PFSK-1 (cell line): ENCODE data around the gene PLOD2.

Experiments used
- POLR2AphosphoS5 ChIP-seq: IDR thresholded peaks from 2 replicates; pipeline ENCODE4 v1.6.1; 2012; ENCODE audit warnings: low read depth, mild to moderate bottlenecking, control low read depth, low read length, moderate library complexity
- SIN3A ChIP-seq: IDR thresholded peaks from 2 replicates; pipeline ENCODE4 v1.6.1; 2012; ENCODE audit warnings: mild to moderate bottlenecking, low read length, moderate library complexity, borderline replicate concordance; ENCODE audit not compliant: insufficient read depth
- TAF1 ChIP-seq: IDR thresholded peaks from 2 replicates; pipeline ENCODE4 v1.6.1; 2012; ENCODE audit warnings: low read length, control low read depth, borderline replicate concordance; ENCODE audit not compliant: insufficient read depth
- TF ChIP-seq, protein P1 (sequence below), 2 experiments: IDR thresholded peaks; 2 replicates each; pipeline versions ENCODE4 v1.6.1 to v1.8.0; 2011 to 2012; ENCODE audit warnings: low read depth in 2 of 2, low read length in 2 of 2, control low read depth in 1 of 2, inconsistent platforms in 1 of 2, mild to moderate bottlenecking in 1 of 2, moderate library complexity in 1 of 2; ENCODE audit not compliant: insufficient read depth in 1 of 2

DNA sequence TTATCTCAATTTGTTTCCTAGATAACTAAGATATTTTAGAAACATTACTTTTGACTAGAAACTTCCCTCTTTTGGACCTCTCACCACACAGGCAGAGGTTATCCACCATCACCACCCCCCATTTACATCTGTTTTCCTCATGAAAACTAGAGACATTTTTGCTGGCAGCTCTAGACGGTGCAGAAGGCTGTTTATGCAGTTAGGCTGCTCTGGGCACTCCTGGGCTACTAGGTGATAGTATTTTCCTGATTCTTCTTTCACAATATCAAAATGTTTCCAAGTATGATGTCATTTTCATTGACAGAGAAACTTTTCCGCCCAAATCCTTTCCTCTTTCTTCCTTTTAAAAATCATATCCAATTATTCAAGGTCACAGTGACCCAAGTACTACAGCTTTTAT is 67.1 kb downstream of the PLOD2 start:
- TF ChIP-seq, protein P1, sequence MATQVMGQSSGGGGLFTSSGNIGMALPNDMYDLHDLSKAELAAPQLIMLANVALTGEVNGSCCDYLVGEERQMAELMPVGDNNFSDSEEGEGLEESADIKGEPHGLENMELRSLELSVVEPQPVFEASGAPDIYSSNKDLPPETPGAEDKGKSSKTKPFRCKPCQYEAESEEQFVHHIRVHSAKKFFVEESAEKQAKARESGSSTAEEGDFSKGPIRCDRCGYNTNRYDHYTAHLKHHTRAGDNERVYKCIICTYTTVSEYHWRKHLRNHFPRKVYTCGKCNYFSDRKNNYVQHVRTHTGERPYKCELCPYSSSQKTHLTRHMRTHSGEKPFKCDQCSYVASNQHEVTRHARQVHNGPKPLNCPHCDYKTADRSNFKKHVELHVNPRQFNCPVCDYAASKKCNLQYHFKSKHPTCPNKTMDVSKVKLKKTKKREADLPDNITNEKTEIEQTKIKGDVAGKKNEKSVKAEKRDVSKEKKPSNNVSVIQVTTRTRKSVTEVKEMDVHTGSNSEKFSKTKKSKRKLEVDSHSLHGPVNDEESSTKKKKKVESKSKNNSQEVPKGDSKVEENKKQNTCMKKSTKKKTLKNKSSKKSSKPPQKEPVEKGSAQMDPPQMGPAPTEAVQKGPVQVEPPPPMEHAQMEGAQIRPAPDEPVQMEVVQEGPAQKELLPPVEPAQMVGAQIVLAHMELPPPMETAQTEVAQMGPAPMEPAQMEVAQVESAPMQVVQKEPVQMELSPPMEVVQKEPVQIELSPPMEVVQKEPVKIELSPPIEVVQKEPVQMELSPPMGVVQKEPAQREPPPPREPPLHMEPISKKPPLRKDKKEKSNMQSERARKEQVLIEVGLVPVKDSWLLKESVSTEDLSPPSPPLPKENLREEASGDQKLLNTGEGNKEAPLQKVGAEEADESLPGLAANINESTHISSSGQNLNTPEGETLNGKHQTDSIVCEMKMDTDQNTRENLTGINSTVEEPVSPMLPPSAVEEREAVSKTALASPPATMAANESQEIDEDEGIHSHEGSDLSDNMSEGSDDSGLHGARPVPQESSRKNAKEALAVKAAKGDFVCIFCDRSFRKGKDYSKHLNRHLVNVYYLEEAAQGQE (IDR thresholded peaks at IDR 0.05; ENCODE audit: insufficient read depth in 1 of 2, low read depth in 2 of 2, low read length in 2 of 2): no peak
- no peak for TF ChIP-seq TAF1
- TF ChIP-seq SIN3A: no peak
- TF ChIP-seq POLR2AphosphoS5: no peak
